ENCODE data around the gene KRT6A. TPM values are rescaled to one million over a fixed set of nuclear protein-coding genes. Genes with fewer than 3 reads are reported as not detected.

The KRT6A gene
- total and polyA plus RNA-seq, 2 of the 8 experiments (the other 6 are each of a cell fraction or from before 2014, with no cell fraction given) = 0.11 TPM; not detected in 1

DNA sequence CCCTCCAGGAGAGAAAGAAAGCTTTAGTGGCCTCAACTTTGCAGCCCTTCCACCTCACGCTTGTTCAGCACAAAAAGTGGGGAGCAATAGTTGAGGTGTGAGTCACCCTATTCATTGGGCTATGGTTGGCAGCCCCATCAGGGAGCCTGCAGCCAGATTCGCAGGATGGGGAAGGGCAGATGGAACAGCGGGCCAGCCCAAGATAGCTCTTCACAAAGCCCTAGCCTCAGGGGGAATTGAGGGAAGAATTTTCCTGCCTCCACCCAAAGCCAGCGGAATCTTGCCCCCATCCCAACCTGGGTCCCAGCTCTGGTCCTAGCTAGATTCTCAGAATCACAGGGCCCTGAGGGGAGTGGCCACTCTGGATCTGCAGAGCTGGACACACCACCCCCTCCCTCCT, 30.8 kb upstream of the KRT6A start:
- Histone ChIP-seq H2BK5ac (ENCODE audit: low read depth, low read length) (no peak overlapping the region), H3K18ac (ENCODE audit: extremely low read depth, low read length) (no peak overlapping the region), H3K27ac (ENCODE audit: low read depth, low read length) (no peak overlapping the region), H2BK20ac (ENCODE audit: low read length) (no peak overlapping the region), H2BK12ac (ENCODE audit: low read depth, low read length) (no peak overlapping the region), H3K23me2 (ENCODE audit: low read depth, low read length) (no peaks in the 10 kb centered on the region), H4K20me1 (replicated peaks in 1 of 2; ENCODE audit: control insufficient read depth in 1 of 2, insufficient read depth in 2 of 2, low read length in 2 of 2) (no peaks in the 10 kb centered on the region), H2AK5ac (ENCODE audit: low read depth, low read length) (no peak overlapping the region), H2AFZ (ENCODE audit: low read length) (no peak overlapping the region), H3K9ac (replicated peaks in 1 of 4; ENCODE audit: extremely low read depth in 1 of 4, low read depth in 3 of 4, low read length in 3 of 4) (no peak overlapping the region), H3K14ac (ENCODE audit: insufficient read length) (no peak overlapping the region), H3K79me2 (ENCODE audit: control insufficient read depth in 1 of 2, insufficient read depth in 2 of 2, low read length in 2 of 2) (no peaks in the 10 kb centered on the region), H2BK120ac (replicated peaks; ENCODE audit: low read depth, low read length) (no peak overlapping the region), H3K9me3 (ENCODE audit: insufficient read depth in 2 of 2, low read depth in 1 of 2, low read length in 1 of 2) (no peaks in the 10 kb centered on the region), H3K79me1 (ENCODE audit: low read depth, low read length) (no peaks in the 10 kb centered on the region), H3K36me3 (ENCODE audit: control insufficient read depth in 2 of 4, insufficient read depth in 4 of 4, low read length in 3 of 4) (no peaks in the 10 kb centered on the region), H4K5ac (ENCODE audit: insufficient read length, low read depth, low read length) (no peak overlapping the region), H4K8ac (ENCODE audit: extremely low read depth, insufficient read depth, low read length) (no peak overlapping the region), H3K56ac (replicated peaks; ENCODE audit: insufficient read length, low read depth, low read length) (no peak overlapping the region), H3K4ac (replicated peaks; ENCODE audit: insufficient read length, low read depth, low read length) (no peak overlapping the region), H3K4me3 (ENCODE audit: extremely low read depth in 1 of 4, insufficient read depth in 2 of 4, low read depth in 3 of 4, low read length in 4 of 4) (no peak overlapping the region), H3K27me3 (replicated peaks in 1 of 4; ENCODE audit: control insufficient read depth in 3 of 4, extremely low read depth in 1 of 4, insufficient read depth in 3 of 4, low read length in 3 of 4) (no peaks in the 10 kb centered on the region; a peak in 1 of 7 replicates), H2BK15ac (ENCODE audit: low read length) (no peak overlapping the region), H3K23ac (ENCODE audit: insufficient read length) (no peak overlapping the region), H3K4me1 (replicated peaks in 1 of 4; ENCODE audit: control insufficient read depth in 3 of 4, insufficient read depth in 4 of 4, low read length in 3 of 4) (peaks cover 0 to 1% (median 0%) of the 10 kb centered on the region in 4 experiments; a peak in 1 of 7 replicates), H3K4me2 (ENCODE audit: insufficient read depth in 1 of 2, low read depth in 2 of 2, low read length in 2 of 2) (no peak overlapping the region), H4K91ac (replicated peaks; ENCODE audit: insufficient read length, low read length) (no peak overlapping the region)
- CTCF ChIA-PET (ENCODE audit: partially characterized antibody) = interaction anchor here (0.7 to 1.5 kb wide), 4 partner anchors 9 to 347 kb away, joined by 3 read pairs; no protein-coding TSS in a partner anchor
- 84% methylated on average over 4 of the region's 4 CpGs; no CpG with 5 or more reads in 1 of the 2 experiments for WGBS, 2 experiments (ENCODE audit: extremely low coverage in 1 of 2, insufficient coverage in 1 of 2, insufficient read length in 1 of 2, insufficient replicate concordance in 2 of 2, low coverage in 1 of 2, low lambda C conversion rate in 2 of 2, missing lambda C conversion rate in 1 of 2)
- DNase-seq (ENCODE audit: low read depth in 1 of 2, low spot score in 2 of 2) (peak in 1 of 2 experiments; percentile 22), FAIRE-seq (no peak)
- POLR2A ChIA-PET (ENCODE audit: partially characterized antibody) = interaction anchor here (0.6 kb wide), 1 partner anchor 17 kb away, joined by 3 read pairs; no protein-coding TSS in a partner anchor
- TF ChIP-seq CHD2 (IDR thresholded peaks at IDR 0.05; ENCODE audit: low read length) (no peak), RAD21 (IDR thresholded peaks at IDR 0.05 in 1 of 2, conservative IDR thresholded peaks at IDR 0.05 in 1 of 2; ENCODE audit: low read depth in 2 of 2, low read length in 2 of 2) (no peak), PHF8 (conservative IDR thresholded peaks at IDR 0.05; ENCODE audit: low read depth, low read length) (no peak), ASH2L (IDR thresholded peaks at IDR 0.05; ENCODE audit: low read length) (no peak), EZH2 (IDR thresholded peaks at IDR 0.05; ENCODE audit: low read depth, low read length, severe bottlenecking) (no peak), YY1 (IDR thresholded peaks at IDR 0.05; ENCODE audit: low read depth, low read length) (no peak), TAF1 (IDR thresholded peaks at IDR 0.05; ENCODE audit: low read depth, low read length) (no peak), GABPA (IDR thresholded peaks at IDR 0.05; ENCODE audit: borderline replicate concordance, insufficient read depth, low read length) (no peak), RNF2 (IDR thresholded peaks at IDR 0.05; ENCODE audit: borderline replicate concordance, low read depth, low read length, missing control alignments, poor library complexity, severe bottlenecking) (no peak), TCF12 (IDR thresholded peaks at IDR 0.05; ENCODE audit: low read depth, low read length) (no peak), RXRA (IDR thresholded peaks at IDR 0.05; ENCODE audit: insufficient read depth, low read depth, low read length) (no peak), USF2 (IDR thresholded peaks at IDR 0.05; ENCODE audit: low read length) (no peak), SP2 (IDR thresholded peaks at IDR 0.05; ENCODE audit: low read length) (no peak)
